ENCODE data around the gene SLC6A17.

SLC6A17 gene

DNA sequence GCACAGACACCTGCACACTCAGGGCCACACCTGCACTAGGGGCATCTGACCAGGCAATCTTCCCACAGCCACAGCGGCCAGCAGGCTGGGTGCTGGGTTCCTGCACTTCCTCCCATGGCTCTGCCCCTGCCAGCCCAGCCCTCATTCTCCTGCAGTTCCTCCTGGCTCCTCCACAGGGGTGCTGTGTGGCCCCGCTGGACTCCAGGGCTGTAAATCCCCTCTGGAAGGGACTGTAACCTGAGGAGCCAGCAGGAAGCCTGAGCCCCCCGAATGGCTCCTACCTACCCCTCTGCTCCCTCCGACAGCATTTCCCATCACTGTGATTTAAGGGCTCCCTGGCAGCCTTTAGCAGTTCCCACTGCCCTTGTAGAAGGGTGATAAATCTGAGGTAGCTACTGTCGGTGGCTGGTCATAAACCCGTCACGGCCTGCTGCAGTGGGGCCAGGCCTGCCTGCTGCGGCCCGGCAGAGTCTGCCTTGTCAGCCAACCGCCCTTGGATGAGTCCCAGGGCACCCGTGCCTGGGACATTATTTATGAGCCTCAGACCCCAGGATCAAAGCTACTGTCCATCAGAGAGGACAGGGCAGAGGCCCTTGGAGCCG is 29.2 kb upstream of the SLC6A17 start:
- Histone ChIP-seq H3K4me2 (ENCODE audit: low read length) (no peak overlapping the region), H3F3A (ENCODE audit: insufficient read depth, low read length) (no peaks in the 10 kb centered on the region), H3K27ac (ENCODE audit: low read depth, low read length, poor library complexity, severe bottlenecking) (no peak overlapping the region), H3K27me3 (ENCODE audit: insufficient read depth, low read length) (no peaks in the 10 kb centered on the region), H3K9me3 (ENCODE audit: low read length) (0 out of 2 replicates have a peak, but pooled peaks cover 3% of the 10 kb centered on the region), H3K4me1 (ENCODE audit: insufficient read depth, low read length, severe bottlenecking) (no peaks in the 10 kb centered on the region), H3K4me3 (ENCODE audit: low read depth, low read length, poor library complexity, severe bottlenecking) (no peak overlapping the region), H3K36me3 (ENCODE audit: insufficient read depth, low read length) (no peaks in the 10 kb centered on the region; the same call in 1 of the 2 replicates), H3K79me2 (ENCODE audit: insufficient read depth, low read length) (no peaks in the 10 kb centered on the region), H4K20me1 (ENCODE audit: insufficient read depth, low read length) (no peaks in the 10 kb centered on the region), H2AFZ (ENCODE audit: low read length) (no peak overlapping the region), H3K9me2 (ENCODE audit: low read depth, low read length) (no peaks in the 10 kb centered on the region), H3K9ac (ENCODE audit: low read length) (no peak overlapping the region)
- TF ChIP-seq, protein P1, sequence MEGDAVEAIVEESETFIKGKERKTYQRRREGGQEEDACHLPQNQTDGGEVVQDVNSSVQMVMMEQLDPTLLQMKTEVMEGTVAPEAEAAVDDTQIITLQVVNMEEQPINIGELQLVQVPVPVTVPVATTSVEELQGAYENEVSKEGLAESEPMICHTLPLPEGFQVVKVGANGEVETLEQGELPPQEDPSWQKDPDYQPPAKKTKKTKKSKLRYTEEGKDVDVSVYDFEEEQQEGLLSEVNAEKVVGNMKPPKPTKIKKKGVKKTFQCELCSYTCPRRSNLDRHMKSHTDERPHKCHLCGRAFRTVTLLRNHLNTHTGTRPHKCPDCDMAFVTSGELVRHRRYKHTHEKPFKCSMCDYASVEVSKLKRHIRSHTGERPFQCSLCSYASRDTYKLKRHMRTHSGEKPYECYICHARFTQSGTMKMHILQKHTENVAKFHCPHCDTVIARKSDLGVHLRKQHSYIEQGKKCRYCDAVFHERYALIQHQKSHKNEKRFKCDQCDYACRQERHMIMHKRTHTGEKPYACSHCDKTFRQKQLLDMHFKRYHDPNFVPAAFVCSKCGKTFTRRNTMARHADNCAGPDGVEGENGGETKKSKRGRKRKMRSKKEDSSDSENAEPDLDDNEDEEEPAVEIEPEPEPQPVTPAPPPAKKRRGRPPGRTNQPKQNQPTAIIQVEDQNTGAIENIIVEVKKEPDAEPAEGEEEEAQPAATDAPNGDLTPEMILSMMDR (IDR thresholded peaks at IDR 0.05; ENCODE audit: low read length): no peak
- no peak for TF ChIP-seq EZH2 (IDR thresholded peaks at IDR 0.05; ENCODE audit: borderline replicate concordance, low read length)

DNA sequence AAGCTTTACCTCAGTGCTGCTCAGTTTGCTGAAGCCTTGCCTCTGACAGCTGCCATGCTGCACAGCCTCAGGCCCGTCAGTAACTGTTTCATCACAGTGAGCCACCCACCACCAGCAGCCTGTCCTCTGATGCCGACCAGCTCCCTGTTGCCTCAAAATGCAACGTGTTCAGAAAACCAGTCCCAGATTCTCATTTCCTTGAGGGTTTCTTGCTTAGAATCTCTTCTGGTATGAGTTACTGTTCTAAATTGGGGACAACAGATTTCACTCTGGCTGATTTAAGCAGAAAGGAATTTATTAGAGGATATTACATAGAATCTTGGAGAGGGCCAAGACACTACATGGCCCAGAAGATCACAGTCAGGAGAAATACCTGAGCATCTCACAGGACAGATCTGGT is 27.1 kb upstream of the SLC6A17 start:
- H3F3A ChIP-seq (ENCODE audit: insufficient read depth, low read length): no peaks in the 10 kb centered on the region
- no peaks in the 10 kb centered on the region for H3K27me3 ChIP-seq (ENCODE audit: insufficient read depth, low read length)
- no peak overlapping the region for H3K27ac ChIP-seq (ENCODE audit: low read depth, low read length, poor library complexity, severe bottlenecking)
- TF ChIP-seq, protein P1 (IDR thresholded peaks at IDR 0.05; ENCODE audit: low read length): no peak
- no peak for TF ChIP-seq EZH2 (IDR thresholded peaks at IDR 0.05; ENCODE audit: borderline replicate concordance, low read length)
- no peaks in the 10 kb centered on the region for H3K4me1 ChIP-seq (ENCODE audit: insufficient read depth, low read length, severe bottlenecking)
- no peaks in the 10 kb centered on the region; the same call in 1 of the 2 replicates for H3K36me3 ChIP-seq (ENCODE audit: insufficient read depth, low read length)
- no peak overlapping the region for H2AFZ ChIP-seq (ENCODE audit: low read length)
- H4K20me1 ChIP-seq (ENCODE audit: insufficient read depth, low read length): no peaks in the 10 kb centered on the region
- H3K9ac ChIP-seq (ENCODE audit: low read length): no peak overlapping the region
- no peak overlapping the region for H3K4me2 ChIP-seq (ENCODE audit: low read length)
- no peaks in the 10 kb centered on the region for H3K79me2 ChIP-seq (ENCODE audit: insufficient read depth, low read length)
- no peak overlapping the region for H3K4me3 ChIP-seq (ENCODE audit: low read depth, low read length, poor library complexity, severe bottlenecking)
- no peaks in the 10 kb centered on the region for H3K9me2 ChIP-seq (ENCODE audit: low read depth, low read length)
- 0 out of 2 replicates have a peak, but pooled peaks cover 3% of the 10 kb centered on the region for H3K9me3 ChIP-seq (ENCODE audit: low read length)

- no peak overlapping the region for H3K4me3 ChIP-seq (ENCODE audit: low read depth, low read length, poor library complexity, severe bottlenecking)
- no peak overlapping the region for H2AFZ ChIP-seq (ENCODE audit: low read length)
- H3F3A ChIP-seq (ENCODE audit: insufficient read depth, low read length): no peaks in the 10 kb centered on the region
- TF ChIP-seq, protein P1 (IDR thresholded peaks at IDR 0.05; ENCODE audit: low read length): no peak
- TF ChIP-seq EZH2 (IDR thresholded peaks at IDR 0.05; ENCODE audit: borderline replicate concordance, low read length): no peak
- H3K79me2 ChIP-seq (ENCODE audit: insufficient read depth, low read length): no peaks in the 10 kb centered on the region
- H3K9ac ChIP-seq (ENCODE audit: low read length): no peak overlapping the region
- H3K4me2 ChIP-seq (ENCODE audit: low read length): no peak overlapping the region
- H4K20me1 ChIP-seq (ENCODE audit: insufficient read depth, low read length): no peaks in the 10 kb centered on the region
- no peaks in the 10 kb centered on the region; the same call in 1 of the 2 replicates for H3K36me3 ChIP-seq (ENCODE audit: insufficient read depth, low read length)
- H3K4me1 ChIP-seq (ENCODE audit: insufficient read depth, low read length, severe bottlenecking): no peaks in the 10 kb centered on the region
- H3K9me3 ChIP-seq (ENCODE audit: low read length): 0 out of 2 replicates have a peak, but pooled peaks cover 3% of the 10 kb centered on the region
- no peak overlapping the region for H3K27ac ChIP-seq (ENCODE audit: low read depth, low read length, poor library complexity, severe bottlenecking)
- 0 out of 2 replicates have a peak, but pooled peaks cover 6% of the 10 kb centered on the region for H3K27me3 ChIP-seq (ENCODE audit: insufficient read depth, low read length)
- H3K9me2 ChIP-seq (ENCODE audit: low read depth, low read length): no peaks in the 10 kb centered on the region
These were observed 24.5 kb upstream of the SLC6A17 start for GRCh38 chr1:110125810-110126209.
